AG09319 (cell line): ENCODE data around the gene TIGD2.
A peak's percentile ranks its signal among the peaks of the same experiment; 100 is the strongest.

ENCODE experiments used
- DNase-seq: peaks from one replicate; pipeline ENCODE4 v3.0.0-alpha.2; 2010; ENCODE audit warnings: low read depth; ENCODE audit errors: extremely low read depth
- TF ChIP-seq, protein P1 (sequence below): IDR thresholded peaks from 2 replicates; pipeline ENCODE4 v1.5.1; 2011; ENCODE audit warnings: low read depth, mild to moderate bottlenecking, inconsistent platforms, low read length, moderate library complexity

Gene TIGD2

DNA sequence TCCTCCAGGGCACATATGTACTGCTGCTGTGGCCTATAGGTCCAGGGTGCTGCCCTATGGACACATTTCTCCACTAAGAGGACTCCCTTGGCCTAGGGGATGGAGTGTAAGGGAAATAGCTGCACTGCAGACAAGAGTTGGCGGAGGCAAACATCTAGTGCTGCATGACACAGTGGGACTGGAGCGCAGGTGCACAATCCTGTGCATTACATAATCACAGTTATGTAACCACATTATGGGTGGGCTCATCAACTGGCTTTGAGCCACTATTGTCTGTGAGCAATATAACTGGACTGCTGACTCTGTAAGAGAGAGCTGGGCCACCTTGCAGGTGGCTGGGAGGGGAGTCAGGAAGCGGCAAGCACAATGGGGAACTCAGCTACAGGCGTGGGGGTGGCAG, 3.2 kb upstream of the TIGD2 start:
- no peak for DNase-seq
- TF ChIP-seq, protein P1, sequence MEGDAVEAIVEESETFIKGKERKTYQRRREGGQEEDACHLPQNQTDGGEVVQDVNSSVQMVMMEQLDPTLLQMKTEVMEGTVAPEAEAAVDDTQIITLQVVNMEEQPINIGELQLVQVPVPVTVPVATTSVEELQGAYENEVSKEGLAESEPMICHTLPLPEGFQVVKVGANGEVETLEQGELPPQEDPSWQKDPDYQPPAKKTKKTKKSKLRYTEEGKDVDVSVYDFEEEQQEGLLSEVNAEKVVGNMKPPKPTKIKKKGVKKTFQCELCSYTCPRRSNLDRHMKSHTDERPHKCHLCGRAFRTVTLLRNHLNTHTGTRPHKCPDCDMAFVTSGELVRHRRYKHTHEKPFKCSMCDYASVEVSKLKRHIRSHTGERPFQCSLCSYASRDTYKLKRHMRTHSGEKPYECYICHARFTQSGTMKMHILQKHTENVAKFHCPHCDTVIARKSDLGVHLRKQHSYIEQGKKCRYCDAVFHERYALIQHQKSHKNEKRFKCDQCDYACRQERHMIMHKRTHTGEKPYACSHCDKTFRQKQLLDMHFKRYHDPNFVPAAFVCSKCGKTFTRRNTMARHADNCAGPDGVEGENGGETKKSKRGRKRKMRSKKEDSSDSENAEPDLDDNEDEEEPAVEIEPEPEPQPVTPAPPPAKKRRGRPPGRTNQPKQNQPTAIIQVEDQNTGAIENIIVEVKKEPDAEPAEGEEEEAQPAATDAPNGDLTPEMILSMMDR: no peak

DNA sequence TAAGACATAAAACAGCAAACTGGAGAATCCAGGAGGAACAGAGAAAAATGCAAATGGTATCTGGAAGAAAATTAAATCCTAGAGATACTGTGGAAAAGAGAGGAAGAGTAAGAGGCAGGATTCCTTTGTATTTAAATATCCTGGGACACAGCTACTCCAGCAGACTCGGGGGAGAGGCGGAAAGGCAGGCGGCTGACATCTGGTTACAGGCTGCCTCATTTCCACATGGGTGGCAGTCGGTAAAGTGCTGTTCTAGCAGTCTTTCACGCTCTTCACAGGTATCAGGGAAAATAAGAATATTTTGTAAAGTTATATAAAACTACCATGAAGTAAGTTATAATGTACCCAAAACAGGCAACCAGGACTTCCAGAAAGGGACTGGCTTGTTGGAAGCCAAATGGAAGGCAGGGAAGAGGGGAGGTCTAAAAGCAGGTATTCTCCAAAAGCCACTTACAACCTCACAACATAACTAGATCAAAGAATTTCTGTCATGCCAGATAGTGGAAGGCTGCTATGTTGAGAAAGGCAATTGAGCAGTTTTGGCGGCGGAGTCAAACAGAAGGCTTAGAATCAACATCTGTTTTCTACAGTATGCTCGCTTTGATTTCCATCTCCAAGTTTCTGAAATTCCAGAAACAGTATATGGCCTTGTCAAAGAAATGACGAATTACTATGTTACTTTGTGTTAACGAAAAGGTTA, 1.3 kb upstream of the TIGD2 start:
- TF ChIP-seq, protein P1: no peak
- DNase-seq: no peak

DNA sequence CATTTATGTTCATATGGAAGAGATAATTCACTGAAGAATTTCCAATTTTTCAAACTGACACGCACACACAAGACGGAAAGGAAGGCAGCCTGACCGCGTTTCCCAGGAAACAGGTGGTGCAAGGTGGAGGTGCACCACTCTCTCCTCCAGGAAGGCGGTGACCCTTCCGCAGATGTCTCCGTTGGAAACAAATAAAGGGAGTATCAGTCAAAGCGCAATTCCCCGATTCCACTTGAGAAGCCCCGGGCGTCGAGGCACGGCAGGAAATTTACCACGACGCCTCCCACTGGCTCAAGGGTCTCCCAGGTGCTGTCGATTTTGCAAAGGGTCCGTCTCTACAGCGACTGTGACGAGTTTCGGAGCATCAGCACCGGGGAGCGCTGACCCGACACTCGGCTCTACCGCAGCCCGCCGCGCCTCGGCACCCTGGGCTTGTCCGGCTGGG, 770 bp upstream of the TIGD2 start:
- TF ChIP-seq, protein P1: no peak
- no peak for DNase-seq

DNA sequence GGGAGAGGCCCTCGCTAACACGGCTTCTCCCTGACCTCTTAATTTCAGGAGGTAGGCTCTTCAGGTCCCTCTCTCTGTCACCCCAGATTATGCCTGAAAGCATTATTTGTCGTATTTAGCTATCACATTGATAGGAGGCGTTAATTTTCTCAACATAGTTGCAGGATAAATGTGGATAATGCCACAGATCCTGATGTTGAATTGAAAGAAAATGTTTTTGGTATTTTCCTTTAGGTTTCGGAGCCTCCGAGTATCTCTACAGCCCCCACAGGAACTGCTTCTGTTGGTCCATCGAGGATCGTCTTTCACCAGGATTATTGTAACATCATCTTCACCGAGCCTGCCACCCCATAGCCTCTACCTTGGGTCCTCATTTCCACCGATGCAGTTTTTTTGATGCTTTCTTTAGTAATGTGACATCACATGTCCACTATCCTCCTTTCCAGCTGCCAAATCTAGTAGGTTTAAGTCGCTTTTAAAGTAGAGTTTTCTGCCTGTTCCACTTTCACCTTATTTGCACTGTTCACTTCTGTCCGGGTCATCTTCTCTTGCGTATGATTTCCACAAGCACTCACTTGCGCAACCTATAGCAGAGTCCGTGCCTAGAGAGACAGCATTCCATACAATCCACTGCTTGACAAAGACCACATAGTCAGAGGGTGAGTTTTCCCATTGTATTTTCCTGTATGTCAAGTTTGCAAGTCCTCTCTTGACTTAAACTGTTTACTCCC, 665 bp downstream of the TIGD2 start:
- DNase-seq: peak; percentile 75
- TF ChIP-seq, protein P1: no peak

DNA sequence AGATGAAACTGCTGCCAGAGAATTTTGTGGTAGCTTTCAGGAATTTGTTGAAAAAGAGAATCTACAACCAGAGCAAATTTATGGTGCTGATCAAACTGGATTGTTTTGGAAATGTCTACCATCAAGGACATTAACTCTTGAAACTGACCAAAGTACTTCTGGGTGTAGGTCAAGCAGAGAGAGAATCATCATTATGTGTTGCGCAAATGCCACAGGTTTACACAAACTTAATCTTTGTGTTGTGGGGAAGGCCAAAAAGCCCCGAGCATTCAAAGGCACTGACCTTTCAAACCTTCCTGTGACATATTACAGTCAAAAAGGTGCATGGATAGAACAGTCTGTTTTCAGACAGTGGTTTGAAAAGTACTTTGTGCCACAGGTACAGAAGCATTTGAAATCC, 2.1 kb downstream of the TIGD2 start:
- DNase-seq: no peak
- TF ChIP-seq, protein P1: no peak

DNA sequence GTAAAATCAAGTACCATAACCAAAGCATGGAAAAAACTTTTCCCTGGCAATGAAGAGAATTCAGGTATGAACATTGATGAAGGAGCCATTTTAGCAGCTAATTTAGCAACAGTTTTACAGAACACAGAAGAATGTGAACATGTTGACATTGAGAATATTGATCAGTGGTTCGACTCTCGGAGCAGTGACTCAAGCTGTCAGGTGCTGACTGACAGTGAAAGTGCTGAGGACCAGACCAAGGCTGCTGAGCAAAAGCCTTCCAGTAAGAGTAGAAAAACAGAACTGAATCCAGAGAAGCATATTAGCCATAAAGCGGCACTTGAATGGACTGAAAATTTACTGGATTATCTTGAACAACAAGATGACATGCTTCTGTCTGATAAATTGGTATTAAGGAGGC, 2.8 kb downstream of the TIGD2 start:
- TF ChIP-seq, protein P1: no peak
- no peak for DNase-seq

DNA sequence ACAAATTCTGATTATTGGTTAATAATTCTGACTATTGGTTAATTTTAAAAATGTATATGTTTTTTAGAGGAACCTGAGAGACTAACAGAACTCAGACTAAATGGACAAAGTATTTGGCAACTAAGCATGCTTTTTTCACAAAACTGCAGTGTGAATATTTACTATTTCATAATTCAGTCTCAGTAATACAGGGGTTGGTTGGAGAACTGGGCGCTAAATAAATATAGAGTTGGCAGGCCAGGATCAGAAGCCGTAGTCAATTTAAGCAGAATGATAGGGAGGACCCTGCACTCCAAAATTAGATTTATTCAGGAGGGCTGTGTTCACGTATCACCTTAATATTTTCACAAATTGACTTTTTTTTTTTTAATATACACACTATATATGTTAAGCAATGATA, 5.8 kb downstream of the TIGD2 start:
- DNase-seq: no peak
- TF ChIP-seq, protein P1: no peak
